ENCODE results near the gene BTBD1.
A peak's percentile ranks its signal among the peaks of the same experiment; 100 is the strongest.
"Not testable (repeated sequence)": the region's sequence is repeated elsewhere in the genome, so short reads cannot be mapped to it uniquely, and the experiment has no call there.

The BTBD1 gene

GRCh38 chr15:83092309-83092976, 25.4 kb upstream of the BTBD1 start:
- peak; percentile 71 for DNase-seq

- not testable (repeated sequence) for DNase-seq
Measured at GRCh38 chr15:83091965-83092308, 24.9 kb upstream of the BTBD1 start.

GRCh38 chr15:83090465-83090864, 23.4 kb upstream of the BTBD1 start:
- DNase-seq = no peak

- DNase-seq = no peak
Measured at GRCh38 chr15:83088876-83089275, 21.8 kb upstream of the BTBD1 start.

GRCh38 chr15:83087576-83087975, 20.5 kb upstream of the BTBD1 start:
- no peak for DNase-seq

- DNase-seq = not testable (repeated sequence)
Measured at GRCh38 chr15:83085864-83086552, 19.0 kb upstream of the BTBD1 start.

GRCh38 chr15:83085461-83085860, 18.4 kb upstream of the BTBD1 start:
- not testable (repeated sequence) for DNase-seq

GRCh38 chr15:83082730-83083386, 15.8 kb upstream of the BTBD1 start:
- DNase-seq = no peak

- DNase-seq = no peak
Measured at GRCh38 chr15:83081256-83082014, 14.4 kb upstream of the BTBD1 start.

GRCh38 chr15:83078712-83079111, 11.7 kb upstream of the BTBD1 start:
- no peak for DNase-seq

- no peak for DNase-seq
Measured at GRCh38 chr15:83077491-83078230, 10.6 kb upstream of the BTBD1 start.

GRCh38 chr15:83069211-83069642, 2.2 kb upstream of the BTBD1 start:
- not testable (repeated sequence) for DNase-seq

- no peak for DNase-seq
Measured at GRCh38 chr15:83068054-83068453, 1.0 kb upstream of the BTBD1 start.

GRCh38 chr15:83067638-83067962, 548 bp upstream of the BTBD1 start:
- no peak for DNase-seq

GRCh38 chr15:83066034-83066733, 868 bp downstream of the BTBD1 start:
- no peak for DNase-seq

- no peak for DNase-seq
Measured at GRCh38 chr15:83065431-83065830, 1.6 kb downstream of the BTBD1 start.

GRCh38 chr15:83064859-83065258, 2.2 kb downstream of the BTBD1 start:
- no peak for DNase-seq

- DNase-seq = no peak
Measured at GRCh38 chr15:83063551-83063950, 3.5 kb downstream of the BTBD1 start.

GRCh38 chr15:83062768-83063180, 4.3 kb downstream of the BTBD1 start:
- no peak for DNase-seq

GRCh38 chr15:83061680-83062079, 5.4 kb downstream of the BTBD1 start:
- DNase-seq = no peak

GRCh38 chr15:83057696-83058376, 9.2 kb downstream of the BTBD1 start:
- no peak for DNase-seq

- no peak for DNase-seq
Measured at GRCh38 chr15:83057002-83057401, 10.1 kb downstream of the BTBD1 start.
